H1 (cell line): ENCODE results near the gene CUEDC1. TPM values are rescaled to one million over a fixed set of nuclear protein-coding genes. Genes with fewer than 3 reads are reported as not detected.

Experiments used
- CTCF ChIA-PET: fragments of 300-600 bp; sonication (Branson Sonifier 250); formaldehyde crosslinking; loops from one replicate; lab custom pipeline; 2021; ENCODE audit not compliant: partially characterized antibody; lab: Charles Lee
- POLR2A ChIA-PET: fragments of 300-600 bp; sonication (Branson Sonifier 250); formaldehyde crosslinking; loops from one replicate; lab custom pipeline; 2021; ENCODE audit warnings: inconsistent platforms; ENCODE audit not compliant: partially characterized antibody; lab: Charles Lee
- DNase-seq, 2 experiments: peaks; one replicate each; pipeline versions ENCODE4 v3.0.0 to v3.0.0-alpha.2; 2010 to 2022; ENCODE audit warnings: low spot score in 2 of 2, low read depth in 1 of 2, mixed read lengths in 1 of 2
- FAIRE-seq: peaks from 2 replicates; lab custom pipeline; 2011; peaks lifted over from hg19 to GRCh38; lab: Jason Lieb, UNC
- H2AFZ ChIP-seq: 2 replicates; pipeline ENCODE4 v1.8.1; 2012; ENCODE audit warnings: low read length, inconsistent platforms
- H2AK5ac ChIP-seq: 2 replicates; pipeline ENCODE4 v1.6.1; 2013; ENCODE audit warnings: low read depth, low read length
- H2BK120ac ChIP-seq: replicated peaks from 2 replicates; pipeline ENCODE3; 2013; ENCODE audit warnings: low read depth, low read length, inconsistent platforms
- H2BK12ac ChIP-seq: 2 replicates; pipeline ENCODE4 v1.6.1; 2013; ENCODE audit warnings: low read depth, low read length
- H2BK15ac ChIP-seq: 2 replicates; pipeline ENCODE4 v1.6.1; 2013; ENCODE audit warnings: low read length
- H2BK20ac ChIP-seq: 2 replicates; pipeline ENCODE4 v1.6.1; 2013; ENCODE audit warnings: low read length
- H2BK5ac ChIP-seq: 2 replicates; pipeline ENCODE4 v1.6.1; 2013; ENCODE audit warnings: low read depth, low read length
- H3K14ac ChIP-seq: 2 replicates; pipeline ENCODE4 v1.6.1; 2013; ENCODE audit warnings: inconsistent platforms; ENCODE audit not compliant: insufficient read length
- H3K18ac ChIP-seq: 2 replicates; pipeline ENCODE4 v1.6.1; 2013; ENCODE audit warnings: low read length; ENCODE audit errors: extremely low read depth
- H3K23ac ChIP-seq: 2 replicates; pipeline ENCODE4 v1.6.1; 2013; ENCODE audit warnings: inconsistent platforms; ENCODE audit not compliant: insufficient read length
- H3K23me2 ChIP-seq: 2 replicates; pipeline ENCODE4 v1.6.1; 2013; ENCODE audit warnings: low read depth, low read length
- H3K27ac ChIP-seq: 2 replicates; pipeline ENCODE4 v1.6.1; 2011; ENCODE audit warnings: low read depth, low read length, inconsistent platforms
- H3K27me3 ChIP-seq, 4 experiments: replicated peaks in 1 of 4; 1 replicate in 1 of 4; 2 replicates in 3 of 4; pipeline versions ENCODE4 v1.6.1 to v1.8.1; 2011 to 2013; ENCODE audit warnings: low read length in 3 of 4, mild to moderate bottlenecking in 3 of 4, inconsistent platforms in 2 of 4, mixed read lengths in 2 of 4, moderate library complexity in 1 of 4; ENCODE audit not compliant: control insufficient read depth in 3 of 4, insufficient read depth in 3 of 4; ENCODE audit errors: extremely low read depth in 1 of 4
- H3K36me3 ChIP-seq, 4 experiments: 2 replicates each; pipeline versions ENCODE4 v1.6.1 to v1.8.1; 2011 to 2013; ENCODE audit warnings: mild to moderate bottlenecking in 4 of 4, low read length in 3 of 4, moderate library complexity in 2 of 4, control low read depth in 1 of 4, inconsistent platforms in 1 of 4; ENCODE audit not compliant: insufficient read depth in 4 of 4, control insufficient read depth in 2 of 4
- H3K4ac ChIP-seq: replicated peaks from 2 replicates; pipeline ENCODE3; 2013; ENCODE audit warnings: low read length, low read depth, mixed read lengths, inconsistent platforms; ENCODE audit not compliant: insufficient read length
- H3K4me1 ChIP-seq, 4 experiments: replicated peaks in 1 of 4; 1 replicate in 1 of 4; 2 replicates in 3 of 4; pipeline versions ENCODE4 v1.6.1 to v1.8.1; 2011 to 2013; ENCODE audit warnings: low read length in 3 of 4, inconsistent platforms in 2 of 4, mixed read lengths in 1 of 4; ENCODE audit not compliant: insufficient read depth in 4 of 4, control insufficient read depth in 3 of 4
- H3K4me2 ChIP-seq, 2 experiments: 2 replicates each; pipeline versions ENCODE4 v1.6.1 to v1.8.1; 2011 to 2013; ENCODE audit warnings: low read depth in 2 of 2, low read length in 2 of 2, control low read depth in 1 of 2, inconsistent platforms in 1 of 2, mild to moderate bottlenecking in 1 of 2; ENCODE audit not compliant: insufficient read depth in 1 of 2
- H3K4me3 ChIP-seq, 4 experiments: fragments of 200-600, 300-600 bp in 1 of 4; sonication (generic), shearing (Covaris generic), sonication (Bioruptor Twin) in 1 of 4; 2 replicates each; pipeline versions ENCODE4 v1.5.1 to v1.8.1; 2011 to 2016; ENCODE audit warnings: low read length in 4 of 4, low read depth in 3 of 4, control low read depth in 2 of 4, inconsistent platforms in 2 of 4, mild to moderate bottlenecking in 2 of 4, mixed read lengths in 1 of 4, moderate library complexity in 1 of 4; ENCODE audit not compliant: insufficient read depth in 2 of 4; ENCODE audit errors: extremely low read depth in 1 of 4
- H3K56ac ChIP-seq: replicated peaks from 2 replicates; pipeline ENCODE3; 2013; ENCODE audit warnings: low read depth, mild to moderate bottlenecking, mixed read lengths, low read length, inconsistent platforms; ENCODE audit not compliant: insufficient read length
- H3K79me1 ChIP-seq: 2 replicates; pipeline ENCODE4 v1.6.1; 2013; ENCODE audit warnings: low read depth, low read length, control low read depth
- H3K79me2 ChIP-seq, 2 experiments: 2 replicates each; pipeline versions ENCODE4 v1.6.1 to v1.8.1; 2012 to 2013; ENCODE audit warnings: low read length in 2 of 2, mild to moderate bottlenecking in 2 of 2, inconsistent platforms in 1 of 2; ENCODE audit not compliant: insufficient read depth in 2 of 2, control insufficient read depth in 1 of 2
- H3K9ac ChIP-seq, 4 experiments: replicated peaks in 1 of 4; 1 replicate in 1 of 4; 2 replicates in 3 of 4; pipeline versions ENCODE4 v1.6.1 to v1.8.1; 2011 to 2013; ENCODE audit warnings: low read depth in 3 of 4, low read length in 3 of 4, control low read depth in 2 of 4, mild to moderate bottlenecking in 2 of 4, moderate library complexity in 2 of 4, inconsistent platforms in 1 of 4; ENCODE audit errors: extremely low read depth in 1 of 4
- H3K9me3 ChIP-seq, 2 experiments: 2 replicates each; pipeline versions ENCODE4 v1.6.1 to v1.8.1; 2012 to 2013; ENCODE audit warnings: mild to moderate bottlenecking in 2 of 2, moderate library complexity in 2 of 2, control low read depth in 1 of 2, inconsistent platforms in 1 of 2, low read depth in 1 of 2, low read length in 1 of 2, mixed read lengths in 1 of 2; ENCODE audit not compliant: insufficient read depth in 2 of 2
- H4K20me1 ChIP-seq, 2 experiments: replicated peaks in 1 of 2; 2 replicates each; pipeline versions ENCODE3 to v1.8.1; 2011 to 2013; ENCODE audit warnings: inconsistent platforms in 2 of 2, low read length in 2 of 2, mild to moderate bottlenecking in 1 of 2; ENCODE audit not compliant: insufficient read depth in 2 of 2, control insufficient read depth in 1 of 2
- H4K5ac ChIP-seq: 2 replicates; pipeline ENCODE4 v1.6.1; 2013; ENCODE audit warnings: low read length, low read depth, mixed read lengths, inconsistent platforms; ENCODE audit not compliant: insufficient read length
- H4K8ac ChIP-seq: 2 replicates; pipeline ENCODE4 v1.8.0; 2013; ENCODE audit warnings: mild to moderate bottlenecking, moderate library complexity, low read length, inconsistent platforms; ENCODE audit not compliant: insufficient read depth; ENCODE audit errors: extremely low read depth
- H4K91ac ChIP-seq: replicated peaks from 2 replicates; pipeline ENCODE3; 2013; ENCODE audit warnings: low read length, mixed read lengths, inconsistent platforms; ENCODE audit not compliant: insufficient read length
- RAD21 ChIP-seq, 2 experiments: IDR thresholded peaks in 1 of 2; conservative IDR thresholded peaks in 1 of 2; 2 replicates each; pipeline ENCODE4 v1.6.1; 2011; ENCODE audit warnings: low read depth in 2 of 2, low read length in 2 of 2, improper control_type of control experiment in 1 of 2, inconsistent platforms in 1 of 2, mild to moderate bottlenecking in 1 of 2, moderate library complexity in 1 of 2
- WGBS, 2 experiments: shearing (Covaris generic) in 1 of 2; methylation state at CpG; one replicate each; pipeline versions ENCODE4 v1.1.6 to v1.1.7; 2013 to 2015; ENCODE audit warnings: low lambda C conversion rate in 2 of 2, mixed read lengths in 2 of 2, inconsistent platforms in 1 of 2, low coverage in 1 of 2, missing lambda C conversion rate in 1 of 2; ENCODE audit not compliant: insufficient replicate concordance in 2 of 2, insufficient coverage in 1 of 2, insufficient read length in 1 of 2; ENCODE audit errors: extremely low coverage in 1 of 2, missing lambda C conversion rate in 1 of 2; 5-methylcytosine and 5-hydroxymethylcytosine counted together
- polyA plus RNA-seq, 7 experiments: library from polyadenylated mRNA; depleted of rRNA in 3 of 7; stranded (reverse) in 5 of 7; unstranded in 2 of 7; fragments of >200 nt in 5 of 7; fragments of 200-250 nt in 2 of 7; gene quantifications; 1 replicate in 5 of 7; 2 replicates in 1 of 7; 4 replicates in 1 of 7; pipeline versions ENCODE4 v1.2.1 to v1.2.3, GENCODE V29; 2011 to 2013; ENCODE audit warnings: missing spikeins in 2 of 7, mixed read lengths in 2 of 7
- total RNA-seq: library from RNA; stranded (reverse); fragmentation: NEBNext Ultra II Directional; extraction: Animal tissue kit (Norgen Biotek cat#: 25700); gene quantifications from 2 replicates; pipeline ENCODE4 v1.2.1, GENCODE V29; 2021

The CUEDC1 gene
- total and polyA plus RNA-seq, 2 of the 8 experiments (the other 6 are each of a cell fraction or from before 2014, with no cell fraction given), result 4.0 to 10.7 TPM

- H3K4me3 ChIP-seq, result no peak overlapping the region
- POLR2A ChIA-PET, result no interaction called here
- no peaks in the 10 kb centered on the region; a peak in 1 of 7 replicates for H3K4me1 ChIP-seq
- no peaks in the 10 kb centered on the region for H3K36me3 ChIP-seq
- no peak overlapping the region for H3K18ac ChIP-seq
- no peak for FAIRE-seq
- no peak overlapping the region for H2AFZ ChIP-seq
- no peaks in the 10 kb centered on the region for H3K23me2 ChIP-seq
- H2BK5ac ChIP-seq, result no peak overlapping the region
- 88% methylated on average over 1 of the region's 1 CpG; no CpG with 5 or more reads in 1 of the 2 experiments for WGBS, 2 experiments
- no peak overlapping the region for H4K8ac ChIP-seq
- H3K56ac ChIP-seq, result no peak overlapping the region
- H4K20me1 ChIP-seq, result no peaks in the 10 kb centered on the region
- no peak overlapping the region for H4K91ac ChIP-seq
- H2BK15ac ChIP-seq, result no peak overlapping the region
- H3K4me2 ChIP-seq, result no peak overlapping the region
- no peak overlapping the region for H2AK5ac ChIP-seq
- H3K79me2 ChIP-seq, result no peaks in the 10 kb centered on the region
- no peak overlapping the region for H3K9ac ChIP-seq
- H2BK120ac ChIP-seq, result no peak overlapping the region
- no peak overlapping the region for H4K5ac ChIP-seq
- H3K79me1 ChIP-seq, result no peaks in the 10 kb centered on the region
- H3K4ac ChIP-seq, result no peak overlapping the region
- H2BK20ac ChIP-seq, result no peak overlapping the region
- no peaks in the 10 kb centered on the region for H3K9me3 ChIP-seq
- CTCF ChIA-PET, result interaction anchor here (1.1 kb wide), 1 partner anchor 19 kb away, joined by 6 read pairs; no protein-coding TSS in a partner anchor
- H2BK12ac ChIP-seq, result no peak overlapping the region
- DNase-seq, result no peak
- no peak for TF ChIP-seq RAD21 (IDR thresholded peaks at IDR 0.05 in 1 of 2, conservative IDR thresholded peaks at IDR 0.05 in 1 of 2; ENCODE audit: low read depth in 2 of 2, low read length in 2 of 2)
- TF ChIP-seq, all 59 proteins: peak for 0
- H3K14ac ChIP-seq, result no peak overlapping the region
- no peak overlapping the region for H3K23ac ChIP-seq
- no peaks in the 10 kb centered on the region; a peak in 1 of 7 replicates for H3K27me3 ChIP-seq
- H3K27ac ChIP-seq, result no peak overlapping the region
Observed at GRCh38 chr17:57814421-57814820, 140.8 kb downstream of the CUEDC1 start.
